ENCODE measurements around the gene MASP1.

DNA sequence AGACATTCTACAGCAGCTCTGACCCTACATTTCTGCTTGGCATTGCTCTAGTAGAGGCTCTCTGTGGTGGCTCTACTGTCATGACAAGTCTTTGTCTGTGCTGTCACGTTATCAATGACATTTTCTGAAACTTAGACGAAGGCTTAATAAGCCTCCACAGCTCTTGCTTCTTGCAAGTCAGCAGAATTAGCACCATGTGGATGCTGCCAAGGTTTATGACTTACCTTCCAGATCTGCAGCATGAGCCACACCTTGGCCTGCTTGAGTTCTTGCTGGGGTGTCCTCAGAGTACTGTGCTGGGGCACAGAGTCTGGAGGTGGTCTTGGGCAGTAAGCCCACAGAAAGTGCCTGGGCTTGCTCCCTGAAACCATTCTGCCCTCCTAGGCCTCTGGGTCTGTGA is 84.5 kb downstream of the MASP1 start:
- TF ChIP-seq GATA2 (IDR thresholded peaks at IDR 0.05; ENCODE audit: low read depth, low read length), result no peak
- no peak for TF ChIP-seq GATA3 (IDR thresholded peaks at IDR 0.05; ENCODE audit: low read depth, low read length)

Measured in SH-SY5Y (cell line).